HepG2 (cell line): ENCODE results near the gene CAST. TPM values are rescaled to one million over a fixed set of nuclear protein-coding genes. Genes with fewer than 3 reads are reported as not detected.

Experiments
- ATAC-seq: fragments of 200-7000 bp; cut with Tn5 transposase; 3 replicates; pipeline ENCODE4 v1.9.1; 2020; ENCODE audit warnings: mild to moderate bottlenecking, moderate library complexity
- BruUV-seq: library from RNA; stranded (reverse); fragments of 400-500 nt; replicated peaks from 2 replicates; lab custom pipeline; 2021; lab: Mats Ljungman, UMichigan
- CTCF ChIA-PET: fragments of 300-600 bp; formaldehyde crosslinking; extraction: SDS; loops from one replicate; lab custom pipeline; 2021; ENCODE audit warnings: low total read pairs, inconsistent platforms, low intra/inter-chr PET ratio; lab: Yijun Ruan, JAX
- POLR2A ChIA-PET: fragments of 350-600 bp; sonication (Branson Sonifier 250); formaldehyde crosslinking; loops from one replicate; lab custom pipeline; 2020; ENCODE audit warnings: antibody characterized with exemption, inconsistent platforms; lab: Yijun Ruan, JAX
- DNase-seq: peaks from one replicate; pipeline ENCODE4 v3.0.0-alpha.2; 2015; ENCODE audit warnings: low spot score
- FAIRE-seq: peaks from 3 replicates; lab custom pipeline; 2011; peaks lifted over from hg19 to GRCh38; lab: Jason Lieb, UNC
- H2AFZ ChIP-seq: one replicate; pipeline ENCODE4 v1.6.1; 2011; ENCODE audit warnings: low read length, inconsistent platforms
- H3K27ac ChIP-seq: fragments of 300-600 bp; 3 replicates; pipeline ENCODE4 v1.8.0; 2011; ENCODE audit warnings: mixed run types, mild to moderate bottlenecking, mixed read lengths, low read length, inconsistent platforms; ENCODE audit not compliant: insufficient read depth; ENCODE audit errors: extremely low read length
- H3K27me3 ChIP-seq, 2 experiments: fragments of 200-600 bp in 1 of 2; 2 replicates in 1 of 2; 3 replicates in 1 of 2; pipeline versions ENCODE4 v1.6.0 to v1.8.0; 2011; ENCODE audit warnings: low read length in 2 of 2, mild to moderate bottlenecking in 2 of 2, moderate library complexity in 2 of 2, inconsistent platforms in 1 of 2; ENCODE audit not compliant: insufficient read depth in 2 of 2, control insufficient read depth in 1 of 2
- H3K36me3 ChIP-seq, 2 experiments: fragments of 200-600 bp in 1 of 2; replicated peaks in 1 of 2; 2 replicates in 1 of 2; 3 replicates in 1 of 2; pipeline versions ENCODE4 v1.5.1 to v1.8.0; 2011; ENCODE audit warnings: low read length in 2 of 2, inconsistent platforms in 1 of 2; ENCODE audit not compliant: insufficient read depth in 2 of 2, control insufficient read depth in 1 of 2
- H3K4me1 ChIP-seq: 2 replicates; pipeline ENCODE4 v1.5.1; 2012; ENCODE audit warnings: low read length, inconsistent platforms; ENCODE audit not compliant: insufficient read depth
- H3K4me2 ChIP-seq: 2 replicates; pipeline ENCODE4 v1.6.0; 2011; ENCODE audit warnings: low read depth, low read length, inconsistent platforms
- H3K4me3 ChIP-seq, 3 experiments: fragments of 200-600 bp in 1 of 3; sonication (generic), shearing (Covaris generic) in 1 of 3; replicated peaks in 1 of 3; 2 replicates each; pipeline ENCODE4 v1.5.1; 2011 to 2016; ENCODE audit warnings: low read length in 3 of 3, inconsistent platforms in 2 of 3, low read depth in 2 of 3, mild to moderate bottlenecking in 2 of 3, control low read depth in 1 of 3, mixed read lengths in 1 of 3; ENCODE audit not compliant: insufficient read depth in 1 of 3
- H3K79me2 ChIP-seq: one replicate; pipeline ENCODE4 v1.6.1; 2011; ENCODE audit warnings: low read length, inconsistent platforms; ENCODE audit not compliant: insufficient read depth
- H3K9ac ChIP-seq: 2 replicates; pipeline ENCODE4 v1.6.0; 2011; ENCODE audit warnings: mild to moderate bottlenecking, low read depth, low read length, inconsistent platforms; ENCODE audit not compliant: insufficient read depth
- H3K9me3 ChIP-seq: 2 replicates; pipeline ENCODE4 v1.5.1; 2012; ENCODE audit warnings: mild to moderate bottlenecking, low read length
- H4K20me1 ChIP-seq: 2 replicates; pipeline ENCODE4 v1.6.0; 2011; ENCODE audit warnings: inconsistent platforms, mild to moderate bottlenecking, low read length, moderate library complexity; ENCODE audit not compliant: insufficient read depth
- KAT7 ChIP-seq: IDR thresholded peaks from 2 replicates; pipeline ENCODE4 v1.6.1; 2018; ENCODE audit warnings: borderline replicate concordance, missing compliant biosample characterization
- NFKB2 ChIP-seq: sonication (generic); formaldehyde crosslinking; IDR thresholded peaks from 2 replicates; pipeline ENCODE4 v1.4.0; 2020; ENCODE audit warnings: missing genetic modification reagents, borderline replicate concordance
- ZNF44 ChIP-seq: sonication (generic); formaldehyde crosslinking; IDR thresholded peaks from 2 replicates; pipeline ENCODE4 v1.5.1; 2020; ENCODE audit warnings: mild to moderate bottlenecking, missing genetic modification reagents
- ZNF552 ChIP-seq: sonication (generic); formaldehyde crosslinking; IDR thresholded peaks from 2 replicates; pipeline ENCODE4 v1.9.0; 2022; ENCODE audit warnings: missing genetic modification reagents, mild to moderate bottlenecking, borderline replicate concordance
- ZNF619 ChIP-seq: sonication (generic); formaldehyde crosslinking; IDR thresholded peaks from 2 replicates; pipeline ENCODE4 v1.4.0; 2020; ENCODE audit warnings: mild to moderate bottlenecking, missing genetic modification reagents
- WGBS: methylation state at CpG from one replicate; pipeline ENCODE4 v1.1.6; 2017; ENCODE audit warnings: low lambda C conversion rate; 5-methylcytosine and 5-hydroxymethylcytosine counted together
- in situ Hi-C: cut with HindIII; loops from 2 replicates; pipeline ENCODE4 v1.10.0; 2017; ENCODE audit warnings: low pct_unique_long_range_greater_than_20kb; ENCODE audit not compliant: extremely low pct_ligation_motif_present
- intact Hi-C: fragments of 100-400 bp; cut with micrococcal nuclease; formaldehyde crosslinking; loops from one replicate; pipeline ENCODE4 v1.10.0; 2022; ENCODE audit not compliant: unreplicated experiment
- polyA plus RNA-seq, 8 experiments: library from polyadenylated mRNA; depleted of rRNA in 3 of 8; stranded (reverse) in 7 of 8; unstranded in 1 of 8; fragments of >200 nt; fragmentation: Illumina TruSeq in 4 of 8; extraction: Trizol in 4 of 8; gene quantifications; 2 replicates each; pipeline versions ENCODE4 v1.2.1 to v1.2.3, GENCODE V29; 2011 to 2016; ENCODE audit warnings: low read depth in 4 of 8, missing spikeins in 1 of 8, mixed read lengths in 1 of 8; ENCODE audit not compliant: insufficient read depth in 1 of 8
- total RNA-seq, 5 experiments: library from RNA; depleted of rRNA; stranded (reverse); fragments of >200 nt; fragmentation: Illumina TruSeq; extraction: Trizol; gene quantifications; 2 replicates each; pipeline ENCODE4 v1.2.3, GENCODE V29; 2016; ENCODE audit warnings: low read depth in 1 of 5
- TF ChIP-seq, protein P1 (sequence below): sonication (generic); formaldehyde crosslinking; IDR thresholded peaks from 2 replicates; pipeline ENCODE4 v1.5.1; 2020; ENCODE audit warnings: missing genetic modification reagents, mild to moderate bottlenecking, borderline replicate concordance
- TF ChIP-seq, protein P2 (sequence below): sonication (generic); formaldehyde crosslinking; conservative IDR thresholded peaks from 2 replicates; pipeline ENCODE4 v1.8.0; 2022; ENCODE audit warnings: mild to moderate bottlenecking, moderate library complexity, missing genetic modification reagents
- TF ChIP-seq, protein P3 (sequence below): sonication (generic); formaldehyde crosslinking; IDR thresholded peaks from 2 replicates; pipeline ENCODE4 v1.8.0; 2022; ENCODE audit warnings: missing genetic modification reagents, mild to moderate bottlenecking, moderate library complexity, borderline replicate concordance
- TF ChIP-seq, protein P4 (sequence below): sonication (generic); formaldehyde crosslinking; IDR thresholded peaks from 2 replicates; pipeline ENCODE4 v1.5.0; 2020; ENCODE audit warnings: mild to moderate bottlenecking, missing genetic modification reagents, borderline replicate concordance
- TF ChIP-seq, protein P5 (sequence below): sonication (generic); formaldehyde crosslinking; IDR thresholded peaks from 2 replicates; pipeline ENCODE4 v1.4.0; 2020; ENCODE audit warnings: missing genetic modification reagents, borderline replicate concordance

CAST gene
- total and polyA plus RNA-seq, 2 of the 13 experiments (the other 11 are each of a cell fraction or from before 2014, with no cell fraction given), result 42.1 to 67.6 TPM

DNA sequence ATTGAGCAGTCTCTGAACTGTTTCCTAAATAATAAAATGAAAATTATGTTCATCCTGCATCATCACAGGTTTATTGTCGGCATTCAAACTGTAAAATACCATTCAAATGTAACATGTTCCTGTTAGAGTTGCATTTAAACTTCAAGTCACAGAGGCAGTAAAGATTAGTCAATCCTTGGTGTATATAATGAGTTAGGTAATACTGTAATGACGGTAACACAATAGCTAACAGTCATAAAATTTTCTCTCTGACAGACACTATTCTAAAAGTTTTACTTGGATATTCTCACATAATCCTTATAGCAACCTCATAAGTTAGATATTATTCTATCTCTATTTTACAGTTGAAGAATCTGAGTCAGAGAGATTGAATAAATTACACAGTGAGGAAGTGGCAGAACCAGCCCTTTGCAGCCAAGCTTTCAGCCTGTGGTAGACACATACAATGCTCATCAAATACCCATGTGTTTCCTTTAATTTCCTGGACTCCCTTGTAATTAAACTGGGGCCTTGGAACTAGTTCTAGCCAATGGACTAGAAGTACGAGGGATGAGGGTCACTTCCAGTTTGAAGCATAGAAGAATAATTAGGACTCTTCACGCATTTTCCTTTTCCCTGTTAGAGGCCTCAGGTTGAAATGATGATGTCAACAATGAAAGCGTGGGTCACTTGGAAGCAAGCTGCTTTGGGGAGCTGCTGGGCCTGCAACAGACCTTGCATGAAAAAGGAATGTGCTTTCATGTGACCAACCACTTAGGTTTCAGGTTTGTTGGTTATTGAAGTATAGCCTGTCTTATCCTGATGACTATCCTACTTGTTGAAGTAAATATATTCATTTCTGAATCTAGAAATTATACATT is 12.3 kb upstream of the CAST start (continued):
- TF ChIP-seq ZNF619 (no peak), ZNF552 (no peak)
- TF ChIP-seq, protein P1, sequence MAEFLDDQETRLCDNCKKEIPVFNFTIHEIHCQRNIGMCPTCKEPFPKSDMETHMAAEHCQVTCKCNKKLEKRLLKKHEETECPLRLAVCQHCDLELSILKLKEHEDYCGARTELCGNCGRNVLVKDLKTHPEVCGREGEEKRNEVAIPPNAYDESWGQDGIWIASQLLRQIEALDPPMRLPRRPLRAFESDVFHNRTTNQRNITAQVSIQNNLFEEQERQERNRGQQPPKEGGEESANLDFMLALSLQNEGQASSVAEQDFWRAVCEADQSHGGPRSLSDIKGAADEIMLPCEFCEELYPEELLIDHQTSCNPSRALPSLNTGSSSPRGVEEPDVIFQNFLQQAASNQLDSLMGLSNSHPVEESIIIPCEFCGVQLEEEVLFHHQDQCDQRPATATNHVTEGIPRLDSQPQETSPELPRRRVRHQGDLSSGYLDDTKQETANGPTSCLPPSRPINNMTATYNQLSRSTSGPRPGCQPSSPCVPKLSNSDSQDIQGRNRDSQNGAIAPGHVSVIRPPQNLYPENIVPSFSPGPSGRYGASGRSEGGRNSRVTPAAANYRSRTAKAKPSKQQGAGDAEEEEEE (CRISPR knock-in tag), result no peak

DNA sequence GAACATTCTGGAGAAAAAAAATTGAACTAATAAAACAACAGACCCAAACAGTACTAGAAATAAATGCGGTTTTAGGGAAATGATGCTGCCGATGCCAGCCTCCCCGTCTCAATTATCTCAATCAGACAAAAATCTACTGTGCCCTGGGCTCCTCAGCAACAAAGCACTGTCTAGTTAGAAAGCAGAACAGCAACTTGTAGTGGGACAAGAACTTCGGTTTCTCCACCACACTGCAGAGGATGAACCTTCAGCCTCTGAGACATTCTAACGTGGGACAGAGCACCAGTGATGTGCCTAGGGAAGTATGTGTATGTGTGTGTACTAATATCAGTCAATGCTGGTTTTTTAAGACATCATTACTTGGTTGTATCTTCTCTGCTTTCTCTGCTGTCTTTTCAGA is 11.1 kb upstream of the CAST start:
- ATAC-seq (no peak), DNase-seq (no peak), FAIRE-seq (no peak)
- in situ Hi-C loops (no loop called here), intact Hi-C loops (no loop called here)
- Histone ChIP-seq H3K36me3 (no peaks in the 10 kb centered on the region), H3K4me3 (no peak overlapping the region), H4K20me1 (no peaks in the 10 kb centered on the region), H3K79me2 (no peaks in the 10 kb centered on the region), H3K27me3 (no peaks in the 10 kb centered on the region; a peak in 1 of 5 replicates), H3K9ac (no peak overlapping the region), H2AFZ (no peak overlapping the region), H3K27ac (no peak overlapping the region), H3K4me1 (peaks cover 14% of the 10 kb centered on the region), H3K4me2 (no peak overlapping the region), H3K9me3 (no peaks in the 10 kb centered on the region)
- BruUV-seq, result no TSS peak
- ChIA-PET CTCF (no interaction called here), POLR2A (no interaction called here)
- WGBS, result 60% methylated on average over 4 of the region's 5 CpGs
- TF ChIP-seq, protein P2, sequence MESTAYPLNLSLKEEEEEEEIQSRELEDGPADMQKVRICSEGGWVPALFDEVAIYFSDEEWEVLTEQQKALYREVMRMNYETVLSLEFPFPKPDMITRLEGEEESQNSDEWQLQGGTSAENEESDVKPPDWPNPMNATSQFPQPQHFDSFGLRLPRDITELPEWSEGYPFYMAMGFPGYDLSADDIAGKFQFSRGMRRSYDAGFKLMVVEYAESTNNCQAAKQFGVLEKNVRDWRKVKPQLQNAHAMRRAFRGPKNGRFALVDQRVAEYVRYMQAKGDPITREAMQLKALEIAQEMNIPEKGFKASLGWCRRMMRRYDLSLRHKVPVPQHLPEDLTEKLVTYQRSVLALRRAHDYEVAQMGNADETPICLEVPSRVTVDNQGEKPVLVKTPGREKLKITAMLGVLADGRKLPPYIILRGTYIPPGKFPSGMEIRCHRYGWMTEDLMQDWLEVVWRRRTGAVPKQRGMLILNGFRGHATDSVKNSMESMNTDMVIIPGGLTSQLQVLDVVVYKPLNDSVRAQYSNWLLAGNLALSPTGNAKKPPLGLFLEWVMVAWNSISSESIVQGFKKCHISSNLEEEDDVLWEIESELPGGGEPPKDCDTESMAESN (CRISPR knock-in tag), result no peak
- TF ChIP-seq NFKB2 (CRISPR knock-in tag) (no peak), KAT7 (no peak), ZNF44 (CRISPR knock-in tag) (no peak)
- TF ChIP-seq, protein P3, sequence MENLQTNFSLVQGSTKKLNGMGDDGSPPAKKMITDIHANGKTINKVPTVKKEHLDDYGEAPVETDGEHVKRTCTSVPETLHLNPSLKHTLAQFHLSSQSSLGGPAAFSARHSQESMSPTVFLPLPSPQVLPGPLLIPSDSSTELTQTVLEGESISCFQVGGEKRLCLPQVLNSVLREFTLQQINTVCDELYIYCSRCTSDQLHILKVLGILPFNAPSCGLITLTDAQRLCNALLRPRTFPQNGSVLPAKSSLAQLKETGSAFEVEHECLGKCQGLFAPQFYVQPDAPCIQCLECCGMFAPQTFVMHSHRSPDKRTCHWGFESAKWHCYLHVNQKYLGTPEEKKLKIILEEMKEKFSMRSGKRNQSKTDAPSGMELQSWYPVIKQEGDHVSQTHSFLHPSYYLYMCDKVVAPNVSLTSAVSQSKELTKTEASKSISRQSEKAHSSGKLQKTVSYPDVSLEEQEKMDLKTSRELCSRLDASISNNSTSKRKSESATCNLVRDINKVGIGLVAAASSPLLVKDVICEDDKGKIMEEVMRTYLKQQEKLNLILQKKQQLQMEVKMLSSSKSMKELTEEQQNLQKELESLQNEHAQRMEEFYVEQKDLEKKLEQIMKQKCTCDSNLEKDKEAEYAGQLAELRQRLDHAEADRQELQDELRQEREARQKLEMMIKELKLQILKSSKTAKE, result no peak
- TF ChIP-seq, protein P4, sequence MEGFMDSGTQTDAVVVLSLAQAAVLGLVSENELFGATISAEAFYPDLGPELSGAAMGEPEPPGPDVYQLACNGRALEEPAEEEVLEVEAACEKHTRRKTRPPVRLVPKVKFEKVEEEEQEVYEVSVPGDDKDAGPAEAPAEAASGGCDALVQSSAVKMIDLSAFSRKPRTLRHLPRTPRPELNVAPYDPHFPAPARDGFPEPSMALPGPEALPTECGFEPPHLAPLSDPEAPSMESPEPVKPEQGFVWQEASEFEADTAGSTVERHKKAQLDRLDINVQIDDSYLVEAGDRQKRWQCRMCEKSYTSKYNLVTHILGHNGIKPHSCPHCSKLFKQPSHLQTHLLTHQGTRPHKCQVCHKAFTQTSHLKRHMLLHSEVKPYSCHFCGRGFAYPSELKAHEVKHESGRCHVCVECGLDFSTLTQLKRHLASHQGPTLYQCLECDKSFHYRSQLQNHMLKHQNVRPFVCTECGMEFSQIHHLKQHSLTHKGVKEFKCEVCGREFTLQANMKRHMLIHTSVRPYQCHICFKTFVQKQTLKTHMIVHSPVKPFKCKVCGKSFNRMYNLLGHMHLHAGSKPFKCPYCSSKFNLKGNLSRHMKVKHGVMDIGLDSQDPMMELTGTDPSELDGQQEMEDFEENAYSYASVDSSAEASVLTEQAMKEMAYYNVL, result no peak
- TF ChIP-seq, protein P5, sequence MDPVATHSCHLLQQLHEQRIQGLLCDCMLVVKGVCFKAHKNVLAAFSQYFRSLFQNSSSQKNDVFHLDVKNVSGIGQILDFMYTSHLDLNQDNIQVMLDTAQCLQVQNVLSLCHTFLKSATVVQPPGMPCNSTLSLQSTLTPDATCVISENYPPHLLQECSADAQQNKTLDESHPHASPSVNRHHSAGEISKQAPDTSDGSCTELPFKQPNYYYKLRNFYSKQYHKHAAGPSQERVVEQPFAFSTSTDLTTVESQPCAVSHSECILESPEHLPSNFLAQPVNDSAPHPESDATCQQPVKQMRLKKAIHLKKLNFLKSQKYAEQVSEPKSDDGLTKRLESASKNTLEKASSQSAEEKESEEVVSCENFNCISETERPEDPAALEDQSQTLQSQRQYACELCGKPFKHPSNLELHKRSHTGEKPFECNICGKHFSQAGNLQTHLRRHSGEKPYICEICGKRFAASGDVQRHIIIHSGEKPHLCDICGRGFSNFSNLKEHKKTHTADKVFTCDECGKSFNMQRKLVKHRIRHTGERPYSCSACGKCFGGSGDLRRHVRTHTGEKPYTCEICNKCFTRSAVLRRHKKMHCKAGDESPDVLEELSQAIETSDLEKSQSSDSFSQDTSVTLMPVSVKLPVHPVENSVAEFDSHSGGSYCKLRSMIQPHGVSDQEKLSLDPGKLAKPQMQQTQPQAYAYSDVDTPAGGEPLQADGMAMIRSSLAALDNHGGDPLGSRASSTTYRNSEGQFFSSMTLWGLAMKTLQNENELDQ, result no peak
